Activated naive CD8-positive, alpha-beta T cell treated with anti-CD3 and anti-CD28 coated beads, Interleukin-2, amount 10 ng/mL, durations not matched to agents 7 days and 5 days (primary cell): ENCODE data around the gene UNC79. TPM values are rescaled to one million over a fixed set of nuclear protein-coding genes. Genes with fewer than 3 reads are reported as not detected.
A peak's percentile ranks its signal among the peaks of the same experiment; 100 is the strongest.
"Not testable (repeated sequence)": the region's sequence is repeated elsewhere in the genome, so short reads cannot be mapped to it uniquely, and the experiment has no call there.

Experiments
- ATAC-seq: fragments of 150-1000 bp; cut with Tn5 transposase; one replicate; pipeline ENCODE4 v1.10.0; 2021; ENCODE audit warnings: low read depth, moderate library complexity
- POLR2A ChIA-PET: fragments of 350-600 bp; sonication (Branson Sonifier 250); formaldehyde crosslinking; loops from one replicate; lab custom pipeline; 2021; ENCODE audit warnings: antibody characterized with exemption; lab: Charles Lee
- DNase-seq: peaks from one replicate; pipeline ENCODE4 v3.0.0; 2021
- H3K27ac Mint-ChIP-seq: one replicate; pipeline ENCODE4 v1.8.0; 2022; ENCODE audit warnings: mild to moderate bottlenecking, mixed read lengths
- H3K27me3 Mint-ChIP-seq: one replicate; pipeline ENCODE4 v1.8.0; 2022; ENCODE audit warnings: mild to moderate bottlenecking, moderate library complexity, mixed read lengths
- H3K36me3 Mint-ChIP-seq: one replicate; pipeline ENCODE4 v1.8.0; 2021; ENCODE audit warnings: mild to moderate bottlenecking, mixed read lengths
- H3K4me1 Mint-ChIP-seq: one replicate; pipeline ENCODE4 v1.8.0; 2021; ENCODE audit warnings: mixed read lengths
- H3K4me3 Mint-ChIP-seq: one replicate; pipeline ENCODE4 v1.8.0; 2022; ENCODE audit warnings: mild to moderate bottlenecking, moderate library complexity, mixed read lengths
- H3K9me3 Mint-ChIP-seq: one replicate; pipeline ENCODE4 v1.8.0; 2021; ENCODE audit warnings: mixed read lengths
- total RNA-seq, 2 experiments: library from RNA; stranded (reverse); gene quantifications; one replicate each; pipeline ENCODE4 v1.2.3, GENCODE V29; 2021

UNC79 gene
- total RNA-seq, result not detected

- DNase-seq (no peak), ATAC-seq (no peak)
- Mint-ChIP-seq H3K9me3 (peaks cover 6% of the 10 kb centered on the region), H3K36me3 (no peaks in the 10 kb centered on the region), H3K27me3 (peaks cover 39% of the 10 kb centered on the region), H3K4me3 (no peak within 1 kb of the TSS), H3K4me1 (no peaks in the 10 kb centered on the region), H3K27ac (no peak within 1 kb of the TSS)
- POLR2A ChIA-PET, result no interaction called here
Measured at GRCh38 chr14:93430315-93431035, at the start of gene UNC79. Gene UNC79, plus strand, starts transcription at chr14:93430939. Its CDS starts 91 bp downstream, at chr14:93431030.

- Mint-ChIP-seq H3K27me3 (peaks cover 39% of the 10 kb centered on the region), H3K4me3 (no peak overlapping the region), H3K9me3 (no peaks in the 10 kb centered on the region), H3K36me3 (no peaks in the 10 kb centered on the region), H3K4me1 (no peaks in the 10 kb centered on the region), H3K27ac (no peak overlapping the region)
- POLR2A ChIA-PET, result no interaction called here
- ATAC-seq, result no peak
- no peak for DNase-seq
Measured at GRCh38 chr14:93381644-93382043, 49.1 kb upstream of the UNC79 start.

- H3K27me3 Mint-ChIP-seq, result peaks cover 37% of the 10 kb centered on the region
- ATAC-seq, H3K4me1 Mint-ChIP-seq, H3K9me3 Mint-ChIP-seq, H3K27ac Mint-ChIP-seq, H3K4me3 Mint-ChIP-seq, DNase-seq, POLR2A ChIA-PET, H3K36me3 Mint-ChIP-seq: not testable (repeated sequence)
Measured at GRCh38 chr14:93384256-93384655, 46.5 kb upstream of the UNC79 start.

GRCh38 chr14:93395231-93395630 is 35.5 kb upstream of the UNC79 start:
- ATAC-seq (no peak), DNase-seq (no peak)
- peaks cover 5% of the 10 kb centered on the region for H3K9me3 Mint-ChIP-seq
- POLR2A ChIA-PET, result no interaction called here
- H3K36me3 Mint-ChIP-seq, result no peaks in the 10 kb centered on the region
- no peak overlapping the region for H3K27ac Mint-ChIP-seq
- no peaks in the 10 kb centered on the region for H3K4me1 Mint-ChIP-seq
- H3K4me3 Mint-ChIP-seq, result no peak overlapping the region
- H3K27me3 Mint-ChIP-seq, result peaks cover 31% of the 10 kb centered on the region

- DNase-seq, result no peak
- no peak for ATAC-seq
- no peak overlapping the region for H3K27ac Mint-ChIP-seq
- POLR2A ChIA-PET, result no interaction called here
- no peak overlapping the region for H3K4me3 Mint-ChIP-seq
- no peaks in the 10 kb centered on the region for H3K4me1 Mint-ChIP-seq
- peaks cover 5% of the 10 kb centered on the region for H3K9me3 Mint-ChIP-seq
- H3K27me3 Mint-ChIP-seq, result peaks cover 26% of the 10 kb centered on the region
- no peaks in the 10 kb centered on the region for H3K36me3 Mint-ChIP-seq
Measured at GRCh38 chr14:93396456-93396855, 34.3 kb upstream of the UNC79 start.

GRCh38 chr14:93398491-93398890 is 32.2 kb upstream of the UNC79 start:
- H3K36me3 Mint-ChIP-seq, result no peaks in the 10 kb centered on the region
- POLR2A ChIA-PET, result no interaction called here
- ATAC-seq, result no peak
- no peak for DNase-seq
- H3K27me3 Mint-ChIP-seq, result peaks cover 21% of the 10 kb centered on the region
- peaks cover 5% of the 10 kb centered on the region for H3K9me3 Mint-ChIP-seq
- H3K27ac Mint-ChIP-seq, result no peak overlapping the region
- H3K4me3 Mint-ChIP-seq, result no peak overlapping the region
- no peaks in the 10 kb centered on the region for H3K4me1 Mint-ChIP-seq

- no peak overlapping the region for H3K4me3 Mint-ChIP-seq
- H3K27me3 Mint-ChIP-seq, result peaks cover 14% of the 10 kb centered on the region
- DNase-seq (no peak), ATAC-seq (no peak)
- H3K9me3 Mint-ChIP-seq, result no peaks in the 10 kb centered on the region
- no peaks in the 10 kb centered on the region for H3K4me1 Mint-ChIP-seq
- H3K27ac Mint-ChIP-seq, result no peak overlapping the region
- no peaks in the 10 kb centered on the region for H3K36me3 Mint-ChIP-seq
- POLR2A ChIA-PET, result no interaction called here
Measured at GRCh38 chr14:93402951-93403350, 27.8 kb upstream of the UNC79 start.

- no peaks in the 10 kb centered on the region for H3K9me3 Mint-ChIP-seq
- H3K36me3 Mint-ChIP-seq, result no peaks in the 10 kb centered on the region
- POLR2A ChIA-PET, result no interaction called here
- peak overlapping the region; percentile 52 for H3K27ac Mint-ChIP-seq
- H3K4me3 Mint-ChIP-seq, result no peak overlapping the region
- DNase-seq, result no peak
- ATAC-seq, result no peak
- no peaks in the 10 kb centered on the region for H3K4me1 Mint-ChIP-seq
- no peaks in the 10 kb centered on the region for H3K27me3 Mint-ChIP-seq
Measured at GRCh38 chr14:93410021-93410420, 20.7 kb upstream of the UNC79 start.

- no peak for DNase-seq
- Mint-ChIP-seq H3K4me1 (no peaks in the 10 kb centered on the region), H3K27ac (no peak overlapping the region), H3K9me3 (no peaks in the 10 kb centered on the region), H3K4me3 (no peak overlapping the region), H3K27me3 (no peaks in the 10 kb centered on the region), H3K36me3 (no peaks in the 10 kb centered on the region)
- POLR2A ChIA-PET, result no interaction called here
- ATAC-seq, result no peak
Measured at GRCh38 chr14:93410893-93411292, 19.8 kb upstream of the UNC79 start.

- DNase-seq, H3K4me3 Mint-ChIP-seq, H3K9me3 Mint-ChIP-seq, H3K36me3 Mint-ChIP-seq, ATAC-seq, POLR2A ChIA-PET, H3K4me1 Mint-ChIP-seq, H3K27ac Mint-ChIP-seq: not testable (repeated sequence)
- peaks cover 15% of the 10 kb centered on the region for H3K27me3 Mint-ChIP-seq
Measured at GRCh38 chr14:93425136-93425535, 5.6 kb upstream of the UNC79 start.

GRCh38 chr14:93426750-93427149 is 4.0 kb upstream of the UNC79 start:
- Mint-ChIP-seq H3K9me3 (peaks cover 9% of the 10 kb centered on the region), H3K27ac (no peak overlapping the region), H3K4me1 (no peaks in the 10 kb centered on the region), H3K27me3 (peaks cover 28% of the 10 kb centered on the region), H3K4me3 (no peak overlapping the region), H3K36me3 (no peaks in the 10 kb centered on the region)
- DNase-seq, result no peak
- POLR2A ChIA-PET, result no interaction called here
- no peak for ATAC-seq

- Mint-ChIP-seq H3K4me3 (no peak overlapping the region), H3K36me3 (no peaks in the 10 kb centered on the region), H3K27ac (no peak overlapping the region), H3K9me3 (peaks cover 6% of the 10 kb centered on the region), H3K4me1 (no peaks in the 10 kb centered on the region), H3K27me3 (peaks cover 43% of the 10 kb centered on the region)
- DNase-seq (no peak), ATAC-seq (no peak)
- POLR2A ChIA-PET, result no interaction called here
Measured at GRCh38 chr14:93431036-93431670, 414 bp downstream of the UNC79 start.

- H3K27ac Mint-ChIP-seq, result no peak overlapping the region
- no peaks in the 10 kb centered on the region for H3K4me1 Mint-ChIP-seq
- ATAC-seq, result no peak
- POLR2A ChIA-PET, result no interaction called here
- H3K27me3 Mint-ChIP-seq, result peaks cover 9% of the 10 kb centered on the region
- no peaks in the 10 kb centered on the region for H3K9me3 Mint-ChIP-seq
- no peak overlapping the region for H3K4me3 Mint-ChIP-seq
- H3K36me3 Mint-ChIP-seq, result no peaks in the 10 kb centered on the region
- DNase-seq, result no peak
Measured at GRCh38 chr14:93454224-93454623, 23.5 kb downstream of the UNC79 start.

- DNase-seq (no peak), ATAC-seq (no peak)
- no peaks in the 10 kb centered on the region for H3K9me3 Mint-ChIP-seq
- H3K4me3 Mint-ChIP-seq, result no peak overlapping the region
- no peaks in the 10 kb centered on the region for H3K4me1 Mint-ChIP-seq
- no peaks in the 10 kb centered on the region for H3K36me3 Mint-ChIP-seq
- H3K27ac Mint-ChIP-seq, result no peak overlapping the region
- H3K27me3 Mint-ChIP-seq, result peaks cover 3% of the 10 kb centered on the region
- POLR2A ChIA-PET, result no interaction called here
Measured at GRCh38 chr14:93456356-93456755, 25.6 kb downstream of the UNC79 start.
